LNCaP clone FGC (cell line): ENCODE data around the gene ZNF570.

ENCODE experiments used
- DNase-seq: peaks from one replicate; pipeline ENCODE4 v3.0.0-alpha.2; 2011; ENCODE audit warnings: low read depth
- H3K4me3 ChIP-seq: 2 replicates; pipeline ENCODE4 v1.5.1; 2011; ENCODE audit warnings: mild to moderate bottlenecking, low read depth, low read length, control low read depth
- CTCF ChIP-seq: IDR thresholded peaks from 2 replicates; pipeline ENCODE4 v1.5.1; 2012; ENCODE audit warnings: mild to moderate bottlenecking; ENCODE audit not compliant: control insufficient read depth, insufficient read depth; ENCODE audit errors: extremely low read depth

Gene ZNF570

GRCh38 chr19:37511186-37511585, 42.0 kb downstream of the ZNF570 start:
- TF ChIP-seq CTCF: no peak
- H3K4me3 ChIP-seq: no peak overlapping the region
- no peak for DNase-seq

GRCh38 chr19:37511821-37512220, 42.7 kb downstream of the ZNF570 start:
- no peak overlapping the region for H3K4me3 ChIP-seq
- no peak for TF ChIP-seq CTCF
- no peak for DNase-seq

GRCh38 chr19:37513397-37513796, 44.2 kb downstream of the ZNF570 start:
- no peak for TF ChIP-seq CTCF
- no peak overlapping the region for H3K4me3 ChIP-seq
- no peak for DNase-seq

- TF ChIP-seq CTCF: no peak
- no peak overlapping the region for H3K4me3 ChIP-seq
- DNase-seq: no peak
Measured at GRCh38 chr19:37519890-37520289, 50.7 kb downstream of the ZNF570 start.

- no peak overlapping the region for H3K4me3 ChIP-seq
- no peak for TF ChIP-seq CTCF
- no peak for DNase-seq
Measured at GRCh38 chr19:37537391-37537947, 68.3 kb downstream of the ZNF570 start.
